ENCODE results near the gene MAPRE2.

The MAPRE2 gene

DNA sequence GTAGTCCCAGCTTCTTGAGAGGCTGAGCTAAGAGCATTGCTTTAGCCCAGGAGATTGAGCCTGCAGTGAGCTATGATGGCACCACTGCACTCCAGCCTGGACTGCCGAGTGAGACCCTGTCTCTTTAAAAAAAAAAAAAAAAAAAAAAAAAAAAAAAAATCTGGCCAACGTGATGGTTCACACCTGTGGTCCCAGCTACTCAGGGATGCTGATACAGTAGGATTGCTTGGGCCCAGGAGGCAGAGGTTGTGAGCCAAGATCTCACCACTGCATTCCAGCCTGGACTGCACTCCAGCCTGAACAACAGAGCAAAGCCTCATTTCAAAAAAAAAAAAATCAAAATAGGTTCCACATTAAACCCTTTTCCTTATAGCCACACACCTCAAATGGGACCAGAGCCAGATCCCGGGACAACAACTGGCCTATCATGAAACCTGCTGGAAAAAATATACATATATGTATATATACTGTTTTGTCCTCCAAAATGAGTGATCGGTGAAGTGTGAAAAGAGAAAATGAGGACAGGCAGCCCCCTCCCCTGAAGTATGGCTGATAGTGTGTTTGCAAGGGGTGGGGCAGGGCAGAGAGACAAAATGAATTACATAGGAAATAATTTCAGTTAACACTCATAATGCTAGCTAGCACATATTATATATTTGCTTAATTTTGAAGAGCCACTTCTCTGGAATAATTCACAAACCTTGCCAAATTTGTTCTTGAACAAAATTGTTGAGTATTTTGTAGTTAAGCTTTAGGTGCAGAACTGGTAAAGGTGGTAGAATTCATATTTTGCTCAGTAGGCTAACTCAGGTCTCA, 22.9 kb downstream of the MAPRE2 start:
- no peak for DNase-seq

- DNase-seq, result no peak
Measured at GRCh38 chr18:35067454-35067853, 26.2 kb downstream of the MAPRE2 start.

- no peak for DNase-seq
Measured at GRCh38 chr18:35071819-35072247, 30.6 kb downstream of the MAPRE2 start.

- DNase-seq, result no peak
Measured at GRCh38 chr18:35072616-35073015, 31.4 kb downstream of the MAPRE2 start.

DNA sequence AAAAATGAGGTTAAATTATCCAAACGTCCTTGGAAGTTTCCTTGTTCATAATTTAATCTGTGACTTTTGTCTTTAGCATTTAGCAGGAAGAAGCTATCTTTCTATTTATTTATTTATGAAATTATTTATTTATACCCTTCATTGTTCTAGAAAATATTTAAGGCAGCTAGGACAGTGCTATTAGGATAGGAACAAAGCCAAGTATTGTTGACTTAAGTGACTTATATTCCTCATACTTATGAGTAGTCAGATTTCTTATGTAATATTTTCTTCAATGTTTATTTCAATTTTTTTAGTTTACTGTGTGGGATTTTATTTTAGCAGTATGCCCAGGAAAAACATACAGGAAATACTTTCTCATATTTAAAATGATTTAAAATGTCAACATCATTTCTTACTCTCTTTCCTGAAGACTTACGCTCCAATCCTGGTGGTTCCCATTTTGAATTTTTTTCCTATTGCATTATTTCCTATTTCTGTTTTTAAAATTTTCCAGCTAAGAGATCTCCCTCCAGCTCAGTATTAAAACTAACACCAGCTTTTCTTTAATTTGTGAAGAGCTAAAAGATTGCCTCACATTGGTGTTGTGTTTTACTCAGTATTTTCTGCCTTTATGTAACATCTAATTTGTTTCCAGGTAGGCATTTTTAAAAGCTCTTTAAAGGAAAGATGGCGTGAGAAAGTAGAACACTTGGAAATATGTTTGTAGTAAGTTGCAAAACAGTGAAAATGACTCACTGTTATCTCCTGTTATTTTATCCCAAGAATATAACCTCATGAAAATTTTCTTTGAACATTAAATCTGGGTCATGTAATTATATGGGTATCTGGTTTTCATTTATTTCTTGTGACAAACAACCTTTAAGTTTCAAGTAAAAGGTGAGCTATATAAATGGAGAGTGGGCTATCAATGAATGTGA, 32.2 kb downstream of the MAPRE2 start:
- DNase-seq, result no peak

DNA sequence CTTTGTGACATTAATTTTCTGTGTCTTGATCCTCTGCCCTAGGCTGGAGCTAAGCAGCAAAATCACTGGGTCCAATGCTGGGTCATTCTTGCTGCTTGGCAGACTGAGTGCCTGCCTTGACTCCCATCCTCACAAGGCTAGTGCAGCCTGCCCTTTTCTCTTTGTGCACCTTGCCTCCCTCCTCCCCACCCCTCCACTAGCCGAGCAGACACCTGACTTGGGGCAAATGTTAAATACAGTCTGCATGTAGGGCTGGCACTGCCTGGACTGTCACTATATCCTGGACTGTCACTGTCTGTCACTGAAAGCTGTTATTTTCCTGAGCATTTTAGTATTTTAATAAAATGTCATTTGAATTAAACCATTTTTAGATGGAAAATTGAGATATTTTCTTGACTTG, 33.4 kb downstream of the MAPRE2 start:
- DNase-seq, result no peak

GRCh38 chr18:35075132-35075531, 33.9 kb downstream of the MAPRE2 start:
- no peak for DNase-seq

- no peak for DNase-seq
Measured at GRCh38 chr18:35076135-35076924, 35.1 kb downstream of the MAPRE2 start.

DNA sequence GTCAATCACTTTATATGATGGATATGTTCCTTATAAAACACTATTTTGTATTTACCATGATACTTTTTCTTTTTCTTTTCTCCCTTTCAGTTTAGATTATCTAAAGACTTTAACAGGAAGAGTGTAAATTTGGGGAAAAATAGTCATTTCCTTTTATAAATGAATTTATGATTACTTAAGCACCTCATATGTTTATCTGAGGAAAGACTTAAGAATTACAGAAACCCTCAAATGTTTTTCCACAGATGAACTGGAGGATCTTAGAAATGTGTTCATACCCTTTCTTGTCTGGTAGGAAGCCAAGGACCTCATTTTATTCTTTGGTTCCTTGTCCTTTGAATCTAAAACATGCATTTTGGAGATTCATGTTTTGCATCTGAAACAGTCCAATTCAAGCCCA, 36.7 kb downstream of the MAPRE2 start:
- no peak for DNase-seq

GRCh38 chr18:35080058-35080457, 38.8 kb downstream of the MAPRE2 start:
- no peak for DNase-seq

- DNase-seq, result no peak
Measured at GRCh38 chr18:35083174-35083712, 42.0 kb downstream of the MAPRE2 start.

DNA sequence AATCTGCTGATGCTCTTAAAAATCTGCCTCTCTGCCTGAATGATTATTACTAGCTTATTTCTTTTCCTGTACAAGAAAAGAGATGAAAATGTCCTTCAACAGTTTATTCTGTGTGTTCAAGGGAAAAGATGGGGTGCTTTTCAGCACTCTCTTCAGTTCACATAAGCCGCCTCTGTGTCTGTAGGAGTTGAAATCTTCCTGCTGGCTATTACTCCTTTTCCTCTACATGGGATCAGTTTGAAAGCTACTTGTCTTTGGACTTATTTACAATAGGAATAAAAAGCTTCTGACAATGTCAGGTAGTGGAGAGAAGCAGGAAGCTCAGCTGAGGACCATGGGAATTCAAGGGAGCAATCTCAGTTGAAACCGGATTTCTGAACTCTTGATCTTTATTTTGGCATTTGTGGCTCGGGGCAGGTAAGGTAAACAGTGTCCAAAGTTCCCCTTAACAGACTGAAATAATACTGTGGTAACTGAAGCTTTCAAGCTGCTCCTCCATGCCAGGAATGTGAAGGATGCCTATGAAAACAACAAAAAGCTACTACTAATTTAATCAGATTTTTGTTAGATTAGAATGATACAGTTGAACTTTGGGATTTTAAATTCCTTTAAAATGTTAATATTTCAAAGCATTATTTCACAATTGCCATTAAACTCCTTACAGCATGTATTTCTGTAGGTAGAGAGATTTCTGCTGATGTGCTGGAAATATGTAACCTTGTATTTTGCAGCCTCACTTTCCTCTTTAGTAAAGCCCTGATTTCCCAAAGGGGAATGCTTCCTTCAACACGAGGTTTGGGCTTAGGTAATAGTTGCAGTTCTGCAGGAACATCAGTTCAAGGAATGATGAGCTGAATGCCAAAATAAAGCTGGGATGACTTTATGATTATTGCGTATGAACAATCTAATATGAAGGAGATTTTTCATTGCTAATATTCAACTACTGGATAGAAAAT, 43.6 kb downstream of the MAPRE2 start:
- no peak for DNase-seq

- no peak for DNase-seq
Measured at GRCh38 chr18:35085450-35086380, 44.5 kb downstream of the MAPRE2 start.

- DNase-seq, result no peak
Measured at GRCh38 chr18:35086704-35087103, 45.5 kb downstream of the MAPRE2 start.

- no peak for DNase-seq
Measured at GRCh38 chr18:35087726-35088125, 46.5 kb downstream of the MAPRE2 start.

GRCh38 chr18:35088921-35089320, 47.7 kb downstream of the MAPRE2 start:
- no peak for DNase-seq

DNA sequence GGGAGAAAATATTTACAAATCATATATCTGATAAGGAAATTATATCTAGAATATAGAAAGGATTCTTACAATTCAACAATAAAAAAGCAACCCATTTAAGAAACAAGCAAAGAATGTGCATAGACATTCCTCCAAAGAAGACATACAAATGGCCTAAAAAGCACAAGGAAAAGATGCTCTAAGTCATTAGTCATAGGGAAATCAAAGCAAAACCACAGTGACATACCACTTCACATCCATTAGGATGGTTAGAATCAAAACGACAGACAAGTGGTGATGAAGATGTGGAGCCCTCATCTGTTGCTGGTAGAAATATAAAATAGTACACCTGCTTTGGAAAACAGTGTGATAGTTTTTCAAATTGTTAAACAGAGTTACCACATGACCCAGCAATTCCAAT, 48.2 kb downstream of the MAPRE2 start:
- DNase-seq, result no peak

GRCh38 chr18:35089891-35090550, 48.8 kb downstream of the MAPRE2 start:
- no peak for DNase-seq

DNA sequence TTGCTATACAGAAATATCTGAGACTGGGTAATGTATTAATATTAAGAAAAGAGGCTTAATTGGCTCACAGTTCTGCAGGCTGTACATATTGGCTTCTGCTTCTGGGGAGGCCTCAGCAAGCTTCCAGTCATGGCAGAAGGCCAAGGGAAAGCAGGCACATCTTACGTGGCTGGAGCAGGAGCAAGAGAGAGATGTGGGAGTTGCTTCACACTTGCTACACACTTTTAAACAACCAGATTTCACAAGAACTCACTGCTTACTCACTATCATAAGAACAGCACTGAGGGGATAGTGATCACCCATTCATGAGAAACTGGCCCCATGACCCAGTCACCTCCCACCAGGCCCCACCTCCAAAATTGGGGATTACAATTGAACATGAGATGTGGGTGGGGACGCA, 50.6 kb downstream of the MAPRE2 start:
- DNase-seq, result no peak

Data from stimulated activated CD4-positive, alpha-beta T cell treated with anti-CD3 and anti-CD28 coated beads, Interleukin-2, amount 100 ng/mL, for 24 hours (primary cell).